Neural progenitor cell (in vitro differentiated cells): ENCODE measurements around the gene OPCML. TPM values are rescaled to one million over a fixed set of nuclear protein-coding genes. Genes with fewer than 3 reads are reported as not detected.

Experiments
- DNase-seq: peaks from one replicate; pipeline ENCODE4 v3.0.0-alpha.2; 2016; ENCODE audit warnings: low spot score
- H2AFZ ChIP-seq: fragments of 200-600 bp; sonication (generic); replicated peaks from 2 replicates; pipeline ENCODE4 v1.6.1; 2016; ENCODE audit warnings: antibody characterized with exemption
- H3F3A ChIP-seq: fragments of 200-600 bp; sonication (generic); 2 replicates; pipeline ENCODE4 v1.6.1; 2016; ENCODE audit warnings: antibody characterized with exemption, low read depth
- H3K27ac ChIP-seq: fragments of 200-600 bp; sonication (generic); 2 replicates; pipeline ENCODE4 v1.5.1; 2016; ENCODE audit warnings: mild to moderate bottlenecking
- H3K27me3 ChIP-seq: fragments of 200-600 bp; sonication (generic); 2 replicates; pipeline ENCODE4 v1.6.1; 2016; ENCODE audit warnings: mild to moderate bottlenecking, moderate library complexity
- H3K36me3 ChIP-seq: fragments of 200-600 bp; sonication (generic); 2 replicates; pipeline ENCODE4 v1.5.1; 2016
- H3K4me1 ChIP-seq: fragments of 200-600 bp; sonication (generic); 2 replicates; pipeline ENCODE4 v1.6.1; 2016; ENCODE audit warnings: mixed run types
- H3K4me2 ChIP-seq: fragments of 200-600 bp; sonication (generic); 2 replicates; pipeline ENCODE4 v1.6.1; 2016
- H3K4me3 ChIP-seq: fragments of 200-600 bp; sonication (generic); 2 replicates; pipeline ENCODE4 v1.5.1; 2016
- H3K79me2 ChIP-seq: fragments of 200-600 bp; sonication (generic); 2 replicates; pipeline ENCODE4 v1.6.1; 2016; ENCODE audit warnings: low read depth
- H3K9ac ChIP-seq: fragments of 200-600 bp; sonication (generic); 2 replicates; pipeline ENCODE4 v1.6.1; 2016
- H3K9me3 ChIP-seq: fragments of 200-600 bp; sonication (generic); 2 replicates; pipeline ENCODE4 v1.5.1; 2016; ENCODE audit warnings: low read depth
- H4K20me1 ChIP-seq: fragments of 200-600 bp; sonication (generic); 2 replicates; pipeline ENCODE4 v1.6.1; 2016; ENCODE audit warnings: low read depth
- H3K27ac Mint-ChIP-seq: 3 replicates; pipeline ENCODE4 v1.8.0; 2021; ENCODE audit warnings: mixed read lengths
- H3K27me3 Mint-ChIP-seq: 2 replicates; pipeline ENCODE4 v1.8.0; 2022; ENCODE audit warnings: low read depth, mild to moderate bottlenecking, inconsistent platforms, moderate library complexity, mixed read lengths; ENCODE audit not compliant: insufficient read depth
- H3K36me3 Mint-ChIP-seq: 3 replicates; pipeline ENCODE4 v1.8.0; 2021; ENCODE audit warnings: mixed read lengths
- H3K4me1 Mint-ChIP-seq: 3 replicates; pipeline ENCODE4 v1.8.0; 2021; ENCODE audit warnings: mixed read lengths
- H3K4me3 Mint-ChIP-seq: 3 replicates; pipeline ENCODE4 v1.8.0; 2021; ENCODE audit warnings: mild to moderate bottlenecking, moderate library complexity, mixed read lengths
- H3K9me3 Mint-ChIP-seq: 3 replicates; pipeline ENCODE4 v1.8.0; 2020; ENCODE audit warnings: mixed read lengths
- EZH2 ChIP-seq: fragments of 200-600 bp; sonication (generic); IDR thresholded peaks from 2 replicates; pipeline ENCODE4 v1.6.1; 2017; ENCODE audit warnings: antibody characterized with exemption, mild to moderate bottlenecking, moderate library complexity
- EZH2phosphoT487 ChIP-seq: fragments of 200-600 bp; sonication (generic); IDR thresholded peaks from 2 replicates; pipeline ENCODE4 v1.6.1; 2017; ENCODE audit warnings: antibody characterized with exemption
- total RNA-seq: library from RNA; depleted of rRNA; stranded (reverse); fragments of >200 nt; gene quantifications from 2 replicates; pipeline ENCODE4 v1.2.3, GENCODE V29; 2015; ENCODE audit warnings: low replicate concordance
- TF ChIP-seq, protein P1 (sequence below): fragments of 200-600 bp; sonication (generic); IDR thresholded peaks from 2 replicates; pipeline ENCODE4 v1.5.1; 2017; ENCODE audit warnings: antibody characterized with exemption, mild to moderate bottlenecking

Gene OPCML
- total RNA-seq, 1 donor from 2014 or later, result 0.02 TPM

DNA sequence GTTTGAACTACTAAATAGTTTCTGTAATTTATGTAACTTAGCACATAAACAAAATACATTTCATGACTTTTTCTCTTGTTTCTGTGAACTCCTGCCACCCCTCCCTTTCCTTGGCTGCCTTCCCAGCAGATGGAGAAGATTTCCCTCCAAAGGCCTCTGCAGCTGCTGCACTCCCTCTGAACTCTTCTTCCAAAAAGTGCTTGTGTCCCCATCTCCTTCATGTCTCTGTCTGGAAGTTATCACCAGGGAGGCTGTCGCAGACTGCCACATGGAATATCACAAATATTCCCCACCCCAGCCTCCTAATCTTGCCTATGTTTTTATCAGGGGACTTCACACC lies 1068.3 kb downstream of the OPCML start:
- H3K9me3 Mint-ChIP-seq, result peaks cover 4% of the 10 kb centered on the region

DNA sequence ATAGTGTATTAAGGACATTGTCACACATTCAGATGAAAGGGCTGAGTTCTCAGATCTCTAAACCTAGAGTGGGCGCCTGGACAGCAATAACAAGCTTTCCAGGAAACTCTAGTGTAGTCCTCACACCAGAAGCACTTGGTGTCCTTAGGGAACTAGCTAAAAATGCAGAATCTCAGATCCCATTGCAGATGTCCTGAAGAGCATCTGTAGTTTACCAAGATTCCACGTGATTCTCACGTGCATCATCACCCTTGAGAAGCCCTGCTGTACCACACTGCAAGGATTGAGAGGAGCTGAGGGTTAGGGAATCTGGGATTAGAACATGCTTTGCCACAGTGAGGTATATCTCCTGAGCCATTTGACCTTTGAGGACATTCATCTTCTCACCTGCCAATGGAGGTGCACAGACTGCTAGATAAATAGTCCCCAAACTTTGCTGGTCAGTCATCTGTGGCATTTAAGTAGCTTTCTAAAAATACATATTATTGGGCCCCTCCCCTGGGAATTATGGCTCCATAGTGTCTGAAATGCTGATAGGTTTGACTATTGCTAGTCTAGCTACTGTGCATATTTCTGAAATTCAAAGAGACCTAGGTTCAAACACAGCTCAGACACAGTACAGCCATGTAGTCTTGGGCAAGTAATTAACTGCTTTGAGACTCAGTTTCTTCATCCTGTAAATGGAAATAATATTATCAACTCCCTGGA lies 1068.9 kb downstream of the OPCML start:
- Mint-ChIP-seq H3K27ac (no peak overlapping the region), H3K27me3 (no peaks in the 10 kb centered on the region), H3K4me1 (peaks cover 4% of the 10 kb centered on the region), H3K36me3 (no peaks in the 10 kb centered on the region), H3K4me3 (no peak overlapping the region), H3K9me3 (peaks cover 4% of the 10 kb centered on the region)
- H3K4me1 ChIP-seq, result peaks cover 10% of the 10 kb centered on the region
- H3K4me2 ChIP-seq, result no peak overlapping the region
- no peaks in the 10 kb centered on the region for H3K27me3 ChIP-seq
- no peak overlapping the region for H2AFZ ChIP-seq
- DNase-seq, result no peak
- no peak for TF ChIP-seq EZH2
- TF ChIP-seq, protein P1, sequence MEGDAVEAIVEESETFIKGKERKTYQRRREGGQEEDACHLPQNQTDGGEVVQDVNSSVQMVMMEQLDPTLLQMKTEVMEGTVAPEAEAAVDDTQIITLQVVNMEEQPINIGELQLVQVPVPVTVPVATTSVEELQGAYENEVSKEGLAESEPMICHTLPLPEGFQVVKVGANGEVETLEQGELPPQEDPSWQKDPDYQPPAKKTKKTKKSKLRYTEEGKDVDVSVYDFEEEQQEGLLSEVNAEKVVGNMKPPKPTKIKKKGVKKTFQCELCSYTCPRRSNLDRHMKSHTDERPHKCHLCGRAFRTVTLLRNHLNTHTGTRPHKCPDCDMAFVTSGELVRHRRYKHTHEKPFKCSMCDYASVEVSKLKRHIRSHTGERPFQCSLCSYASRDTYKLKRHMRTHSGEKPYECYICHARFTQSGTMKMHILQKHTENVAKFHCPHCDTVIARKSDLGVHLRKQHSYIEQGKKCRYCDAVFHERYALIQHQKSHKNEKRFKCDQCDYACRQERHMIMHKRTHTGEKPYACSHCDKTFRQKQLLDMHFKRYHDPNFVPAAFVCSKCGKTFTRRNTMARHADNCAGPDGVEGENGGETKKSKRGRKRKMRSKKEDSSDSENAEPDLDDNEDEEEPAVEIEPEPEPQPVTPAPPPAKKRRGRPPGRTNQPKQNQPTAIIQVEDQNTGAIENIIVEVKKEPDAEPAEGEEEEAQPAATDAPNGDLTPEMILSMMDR, result no peak
- no peak for TF ChIP-seq EZH2phosphoT487
- no peak overlapping the region for H3K27ac ChIP-seq
- H3K4me3 ChIP-seq, result no peak overlapping the region
- no peaks in the 10 kb centered on the region for H3K36me3 ChIP-seq
- H3K9ac ChIP-seq, result no peak overlapping the region
- H3K79me2 ChIP-seq, result no peaks in the 10 kb centered on the region
- no peaks in the 10 kb centered on the region for H4K20me1 ChIP-seq
- H3F3A ChIP-seq, result no peaks in the 10 kb centered on the region
- H3K9me3 ChIP-seq, result no peaks in the 10 kb centered on the region

More for the DNA sequence above, 1068.3 kb downstream of the OPCML start:
- Histone ChIP-seq H3K4me1 (peaks cover 10% of the 10 kb centered on the region), H3K4me2 (no peak overlapping the region), H3K27me3 (no peaks in the 10 kb centered on the region), H4K20me1 (no peaks in the 10 kb centered on the region), H3K79me2 (no peaks in the 10 kb centered on the region), H3K4me3 (no peak overlapping the region), H3F3A (no peaks in the 10 kb centered on the region), H3K27ac (no peak overlapping the region), H2AFZ (no peak overlapping the region), H3K36me3 (no peaks in the 10 kb centered on the region), H3K9ac (no peak overlapping the region), H3K9me3 (no peaks in the 10 kb centered on the region)
- no peak for DNase-seq
- TF ChIP-seq, protein P1, result no peak
- TF ChIP-seq EZH2 (no peak), EZH2phosphoT487 (no peak)
- H3K36me3 Mint-ChIP-seq, result no peaks in the 10 kb centered on the region
- H3K4me3 Mint-ChIP-seq, result no peak overlapping the region
- peaks cover 4% of the 10 kb centered on the region for H3K4me1 Mint-ChIP-seq
- H3K27me3 Mint-ChIP-seq, result no peaks in the 10 kb centered on the region
- H3K27ac Mint-ChIP-seq, result no peak overlapping the region

DNA sequence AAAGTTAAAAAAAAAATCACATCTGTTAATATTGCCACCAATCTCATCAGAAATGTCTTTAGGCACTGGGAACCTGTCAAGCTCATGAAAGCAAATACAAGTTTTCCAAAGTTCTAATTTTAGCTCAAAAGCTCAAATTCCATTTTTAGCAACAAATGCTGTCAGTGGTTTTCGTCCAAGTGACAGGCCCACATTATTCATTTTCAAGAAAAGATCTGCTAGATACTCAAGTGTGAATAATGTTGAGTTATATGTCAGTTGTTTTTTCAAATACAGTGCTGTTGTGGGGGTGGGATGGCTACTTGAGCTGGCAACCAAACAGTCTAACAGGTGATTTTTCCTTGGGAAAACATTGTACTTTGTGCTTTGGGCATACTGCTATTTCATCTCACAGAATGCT lies 1072.6 kb downstream of the OPCML start:
- Histone ChIP-seq H3K4me3 (no peak overlapping the region), H3K9ac (no peak overlapping the region), H3K4me2 (no peak overlapping the region), H3F3A (no peaks in the 10 kb centered on the region), H4K20me1 (no peaks in the 10 kb centered on the region), H3K27me3 (no peaks in the 10 kb centered on the region), H3K4me1 (peaks cover 7% of the 10 kb centered on the region), H3K36me3 (no peaks in the 10 kb centered on the region), H3K27ac (no peak overlapping the region), H2AFZ (no peak overlapping the region), H3K9me3 (no peaks in the 10 kb centered on the region), H3K79me2 (no peaks in the 10 kb centered on the region)
- no peak for DNase-seq
- Mint-ChIP-seq H3K27ac (no peak overlapping the region), H3K4me3 (no peak overlapping the region), H3K36me3 (no peaks in the 10 kb centered on the region), H3K4me1 (peaks cover 27% of the 10 kb centered on the region), H3K27me3 (no peaks in the 10 kb centered on the region), H3K9me3 (peaks cover 4% of the 10 kb centered on the region)
- TF ChIP-seq EZH2, result no peak
- no peak for TF ChIP-seq EZH2phosphoT487
- TF ChIP-seq, protein P1, result no peak
